A673 (cell line): ENCODE data around the gene HDDC3.
"Not testable (repeated sequence)": the region's sequence is repeated elsewhere in the genome, so short reads cannot be mapped to it uniquely, and the experiment has no call there.

Experiments
- CTCF ChIP-seq: fragments of 300-800, 200-600 bp; sonication (generic); conservative IDR thresholded peaks from 2 replicates; pipeline ENCODE4 v1.5.1; 2017; ENCODE audit warnings: low read depth, mild to moderate bottlenecking, antibody characterized with exemption, low read length, moderate library complexity, mixed read lengths
- EZH2 ChIP-seq: fragments of 200-600 bp; sonication (generic); IDR thresholded peaks from 2 replicates; pipeline ENCODE4 v1.6.1; 2017; ENCODE audit warnings: borderline replicate concordance, low read depth, mild to moderate bottlenecking, mixed read lengths, antibody characterized with exemption, low read length; ENCODE audit not compliant: poor library complexity, severe bottlenecking

GRCh38 chr15:90909449-90909848, 22.9 kb downstream of the HDDC3 start:
- TF ChIP-seq CTCF, EZH2: not testable (repeated sequence)
